ENCODE results near the gene BACH1.
"Not testable (repeated sequence)": the region's sequence is repeated elsewhere in the genome, so short reads cannot be mapped to it uniquely, and the experiment has no call there.

BACH1 gene

GRCh38 chr21:29298348-29299045, at the start of gene BACH1:
Gene BACH1 (plus strand): TSS chr21:29298922. CDS start chr21:29321281, 22,359 bp downstream.
- H3K36me3 ChIP-seq (ENCODE audit: insufficient read depth, low read length) = no peaks in the 10 kb centered on the region
- peak within 1 kb of the TSS; percentile 23 for H3K9ac ChIP-seq (ENCODE audit: low read length)
- H3K9me3 ChIP-seq (ENCODE audit: low read length) = no peaks in the 10 kb centered on the region
- peaks cover 33% of the 10 kb centered on the region for H3K4me1 ChIP-seq (ENCODE audit: insufficient read depth, low read length)
- no peaks in the 10 kb centered on the region for H3K27me3 ChIP-seq (ENCODE audit: control insufficient read depth in 1 of 2, insufficient read depth in 2 of 2, low read length in 2 of 2)
- peak within 1 kb of the TSS; percentile 59 for H3K27ac ChIP-seq (ENCODE audit: low read depth, low read length)
- peak within 1 kb of the TSS; percentile 55 to 63 for H3K4me3 ChIP-seq (ENCODE audit: low read depth in 1 of 2, low read length in 2 of 2)

DNA sequence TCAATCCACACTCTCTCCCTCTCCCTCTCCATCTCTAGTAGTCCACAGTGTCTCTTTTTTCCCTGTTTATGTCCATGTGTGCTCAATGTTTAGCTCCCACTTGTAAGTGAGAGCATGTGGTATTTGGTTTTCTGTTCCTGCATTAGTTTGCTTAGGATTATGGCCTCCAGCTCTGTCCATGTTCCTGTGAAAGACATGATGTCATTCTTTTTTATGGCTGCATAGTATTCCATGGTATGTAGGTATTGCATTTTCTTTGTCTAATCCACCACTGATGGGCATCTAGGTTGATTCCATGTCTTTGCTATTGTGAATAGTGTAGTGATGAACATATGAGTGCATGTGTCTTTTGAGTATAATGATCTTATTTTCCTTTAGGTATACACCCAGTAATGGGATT, 49.4 kb upstream of the BACH1 start:
- not testable (repeated sequence) for H3K27me3 ChIP-seq (ENCODE audit: control insufficient read depth in 1 of 2, insufficient read depth in 2 of 2, low read length in 2 of 2); H3K9me3 ChIP-seq (ENCODE audit: low read length); H3K9ac ChIP-seq (ENCODE audit: low read length); H3K36me3 ChIP-seq (ENCODE audit: insufficient read depth, low read length); H3K27ac ChIP-seq (ENCODE audit: low read depth, low read length); H3K4me3 ChIP-seq (ENCODE audit: low read depth in 1 of 2, low read length in 2 of 2); H3K4me1 ChIP-seq (ENCODE audit: insufficient read depth, low read length)

DNA sequence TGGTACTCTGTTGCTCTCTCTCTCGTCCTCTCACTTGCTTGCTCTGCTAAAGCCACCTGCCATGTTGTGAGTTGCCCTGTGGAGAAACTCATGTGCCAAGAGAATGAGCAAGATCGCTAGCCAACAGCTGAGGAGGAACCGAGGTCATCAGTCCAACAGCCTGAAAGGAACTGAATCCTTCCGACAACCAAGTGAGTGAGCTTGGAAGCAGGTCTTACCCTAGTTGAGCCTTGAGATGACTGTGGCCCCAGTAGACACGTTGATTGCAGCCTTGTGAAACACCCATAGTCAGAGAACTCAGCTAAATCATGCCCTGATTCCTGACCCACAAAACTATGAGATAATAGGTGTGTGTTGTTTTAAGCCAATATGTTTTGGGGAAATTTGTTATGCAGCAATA, 48.1 kb upstream of the BACH1 start:
- Histone ChIP-seq H3K27me3 (ENCODE audit: control insufficient read depth in 1 of 2, insufficient read depth in 2 of 2, low read length in 2 of 2) (no peaks in the 10 kb centered on the region), H3K9ac (ENCODE audit: low read length) (no peak overlapping the region), H3K4me3 (ENCODE audit: low read depth in 1 of 2, low read length in 2 of 2) (no peak overlapping the region), H3K4me1 (ENCODE audit: insufficient read depth, low read length) (no peaks in the 10 kb centered on the region), H3K27ac (ENCODE audit: low read depth, low read length) (no peak overlapping the region), H3K36me3 (ENCODE audit: insufficient read depth, low read length) (no peaks in the 10 kb centered on the region), H3K9me3 (ENCODE audit: low read length) (no peaks in the 10 kb centered on the region)

- H3K27me3 ChIP-seq (ENCODE audit: control insufficient read depth in 1 of 2, insufficient read depth in 2 of 2, low read length in 2 of 2); H3K36me3 ChIP-seq (ENCODE audit: insufficient read depth, low read length); H3K9ac ChIP-seq (ENCODE audit: low read length); H3K27ac ChIP-seq (ENCODE audit: low read depth, low read length); H3K4me3 ChIP-seq (ENCODE audit: low read depth in 1 of 2, low read length in 2 of 2); H3K4me1 ChIP-seq (ENCODE audit: insufficient read depth, low read length); H3K9me3 ChIP-seq (ENCODE audit: low read length): not testable (repeated sequence)
Observed at GRCh38 chr21:29253861-29254260, 44.9 kb upstream of the BACH1 start.

DNA sequence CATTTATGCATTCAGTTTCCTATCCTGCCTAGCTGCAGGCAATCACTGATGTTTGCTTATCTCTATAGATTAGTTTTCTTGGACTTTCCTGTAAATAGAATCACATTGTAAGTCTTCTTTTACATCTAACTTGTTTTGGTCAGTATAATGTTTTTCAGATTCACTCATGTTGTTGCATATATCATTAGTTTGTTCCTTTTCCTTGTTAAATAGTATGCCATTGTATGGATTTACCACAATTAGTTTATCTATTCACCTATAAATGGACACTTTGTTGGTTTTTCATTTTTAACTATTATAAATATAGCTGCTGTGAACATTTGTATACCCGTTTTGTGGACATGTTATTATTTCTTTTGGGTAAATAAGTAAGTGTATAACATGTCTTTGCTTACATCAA, 44.2 kb upstream of the BACH1 start:
- Histone ChIP-seq H3K9me3 (ENCODE audit: low read length) (no peaks in the 10 kb centered on the region), H3K27ac (ENCODE audit: low read depth, low read length) (no peak overlapping the region), H3K9ac (ENCODE audit: low read length) (no peak overlapping the region), H3K36me3 (ENCODE audit: insufficient read depth, low read length) (no peaks in the 10 kb centered on the region), H3K27me3 (ENCODE audit: control insufficient read depth in 1 of 2, insufficient read depth in 2 of 2, low read length in 2 of 2) (no peaks in the 10 kb centered on the region), H3K4me1 (ENCODE audit: insufficient read depth, low read length) (no peaks in the 10 kb centered on the region), H3K4me3 (ENCODE audit: low read depth in 1 of 2, low read length in 2 of 2) (no peak overlapping the region)

GRCh38 chr21:29256126-29256910, 42.4 kb upstream of the BACH1 start:
- no peaks in the 10 kb centered on the region for H3K9me3 ChIP-seq (ENCODE audit: low read length)
- no peak overlapping the region for H3K27ac ChIP-seq (ENCODE audit: low read depth, low read length)
- no peaks in the 10 kb centered on the region for H3K4me1 ChIP-seq (ENCODE audit: insufficient read depth, low read length)
- H3K4me3 ChIP-seq (ENCODE audit: low read depth in 1 of 2, low read length in 2 of 2) = no peak overlapping the region
- no peaks in the 10 kb centered on the region for H3K27me3 ChIP-seq (ENCODE audit: control insufficient read depth in 1 of 2, insufficient read depth in 2 of 2, low read length in 2 of 2)
- H3K36me3 ChIP-seq (ENCODE audit: insufficient read depth, low read length) = no peaks in the 10 kb centered on the region
- no peak overlapping the region for H3K9ac ChIP-seq (ENCODE audit: low read length)

DNA sequence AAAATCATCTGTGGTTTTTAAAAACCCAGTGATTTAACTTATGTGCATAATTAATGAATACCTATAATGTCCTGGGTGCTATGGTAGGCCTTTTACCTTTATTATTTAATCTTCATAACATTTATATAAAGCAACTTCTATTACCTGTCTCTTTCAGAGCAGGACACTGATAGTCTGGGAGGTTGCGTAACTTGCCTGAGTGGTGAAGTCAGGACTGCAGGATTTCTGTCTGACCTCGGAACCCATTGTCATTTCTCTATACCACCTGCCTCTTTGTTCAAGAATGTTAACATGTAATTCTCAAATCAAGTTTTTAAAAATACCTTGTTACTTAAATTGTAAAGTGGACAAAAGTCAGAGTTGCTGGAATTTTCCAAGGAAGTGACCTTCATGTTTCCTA, 41.0 kb upstream of the BACH1 start:
- Histone ChIP-seq H3K4me3 (ENCODE audit: low read depth in 1 of 2, low read length in 2 of 2) (no peak overlapping the region), H3K36me3 (ENCODE audit: insufficient read depth, low read length) (no peaks in the 10 kb centered on the region), H3K27me3 (ENCODE audit: control insufficient read depth in 1 of 2, insufficient read depth in 2 of 2, low read length in 2 of 2) (no peaks in the 10 kb centered on the region), H3K9me3 (ENCODE audit: low read length) (no peaks in the 10 kb centered on the region), H3K27ac (ENCODE audit: low read depth, low read length) (no peak overlapping the region), H3K4me1 (ENCODE audit: insufficient read depth, low read length) (no peaks in the 10 kb centered on the region), H3K9ac (ENCODE audit: low read length) (no peak overlapping the region)

DNA sequence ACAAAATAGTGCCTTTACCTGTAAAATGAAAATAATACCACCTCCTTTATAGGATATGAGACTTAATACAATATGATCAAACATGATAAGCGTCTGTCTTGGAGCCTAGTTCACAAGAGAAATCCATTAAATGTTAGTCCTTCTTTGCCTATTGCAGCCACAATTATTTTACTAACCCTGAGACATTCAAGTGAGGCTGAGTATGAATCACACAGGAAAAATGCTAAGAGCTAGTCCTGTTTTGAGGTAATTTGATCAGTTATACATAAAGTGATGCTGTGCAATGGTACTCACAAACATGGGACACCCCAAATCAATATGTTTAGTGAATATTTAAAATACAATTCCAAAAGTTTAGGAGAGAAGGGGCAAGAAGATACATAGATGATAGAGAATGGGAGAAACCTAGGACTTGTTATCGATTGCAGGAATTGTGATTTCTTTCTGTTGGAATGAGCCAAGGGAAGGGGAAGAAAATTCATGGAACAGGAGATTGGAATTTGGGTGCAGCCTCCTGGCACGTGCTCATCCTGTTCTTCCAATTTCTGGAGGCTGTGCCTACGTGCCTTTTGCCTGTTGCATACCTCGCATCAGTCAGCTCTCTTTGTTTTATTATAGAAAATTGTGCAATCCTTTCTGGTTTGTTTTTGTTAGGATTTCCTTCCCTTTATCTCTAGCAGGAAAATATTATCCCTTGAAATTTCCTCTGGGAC, 39.9 kb upstream of the BACH1 start:
- no peak overlapping the region for H3K9ac ChIP-seq (ENCODE audit: low read length)
- H3K27me3 ChIP-seq (ENCODE audit: control insufficient read depth in 1 of 2, insufficient read depth in 2 of 2, low read length in 2 of 2) = no peaks in the 10 kb centered on the region
- H3K36me3 ChIP-seq (ENCODE audit: insufficient read depth, low read length) = no peaks in the 10 kb centered on the region
- H3K9me3 ChIP-seq (ENCODE audit: low read length) = no peaks in the 10 kb centered on the region
- no peak overlapping the region for H3K4me3 ChIP-seq (ENCODE audit: low read depth in 1 of 2, low read length in 2 of 2)
- no peaks in the 10 kb centered on the region for H3K4me1 ChIP-seq (ENCODE audit: insufficient read depth, low read length)
- H3K27ac ChIP-seq (ENCODE audit: low read depth, low read length) = no peak overlapping the region

- no peaks in the 10 kb centered on the region for H3K36me3 ChIP-seq (ENCODE audit: insufficient read depth, low read length)
- H3K9me3 ChIP-seq (ENCODE audit: low read length) = no peaks in the 10 kb centered on the region
- no peak overlapping the region for H3K9ac ChIP-seq (ENCODE audit: low read length)
- H3K27me3 ChIP-seq (ENCODE audit: control insufficient read depth in 1 of 2, insufficient read depth in 2 of 2, low read length in 2 of 2) = no peaks in the 10 kb centered on the region
- no peaks in the 10 kb centered on the region for H3K4me1 ChIP-seq (ENCODE audit: insufficient read depth, low read length)
- H3K4me3 ChIP-seq (ENCODE audit: low read depth in 1 of 2, low read length in 2 of 2) = no peak overlapping the region
- no peak overlapping the region for H3K27ac ChIP-seq (ENCODE audit: low read depth, low read length)
Observed at GRCh38 chr21:29260461-29260860, 38.3 kb upstream of the BACH1 start.

GRCh38 chr21:29261555-29262540, 36.9 kb upstream of the BACH1 start:
- no peaks in the 10 kb centered on the region for H3K9me3 ChIP-seq (ENCODE audit: low read length)
- no peaks in the 10 kb centered on the region for H3K4me1 ChIP-seq (ENCODE audit: insufficient read depth, low read length)

GRCh38 chr21:29264721-29265120, 34.0 kb upstream of the BACH1 start:
- Histone ChIP-seq H3K9ac (ENCODE audit: low read length) (no peak overlapping the region), H3K4me3 (ENCODE audit: low read depth in 1 of 2, low read length in 2 of 2) (no peak overlapping the region), H3K9me3 (ENCODE audit: low read length) (no peaks in the 10 kb centered on the region), H3K27me3 (ENCODE audit: control insufficient read depth in 1 of 2, insufficient read depth in 2 of 2, low read length in 2 of 2) (no peaks in the 10 kb centered on the region), H3K4me1 (ENCODE audit: insufficient read depth, low read length) (no peaks in the 10 kb centered on the region), H3K36me3 (ENCODE audit: insufficient read depth, low read length) (no peaks in the 10 kb centered on the region), H3K27ac (ENCODE audit: low read depth, low read length) (no peak overlapping the region)

More at GRCh38 chr21:29261555-29262540, 36.9 kb upstream of the BACH1 start:
- Histone ChIP-seq H3K27ac (ENCODE audit: low read depth, low read length) (no peak overlapping the region), H3K27me3 (ENCODE audit: control insufficient read depth in 1 of 2, insufficient read depth in 2 of 2, low read length in 2 of 2) (no peaks in the 10 kb centered on the region), H3K4me3 (ENCODE audit: low read depth in 1 of 2, low read length in 2 of 2) (no peak overlapping the region), H3K9ac (ENCODE audit: low read length) (no peak overlapping the region), H3K36me3 (ENCODE audit: insufficient read depth, low read length) (no peaks in the 10 kb centered on the region)

Data from muscle layer of colon (tissue), 2 donors.